Bronchial epithelial cell (primary cell): ENCODE measurements around the gene GDF15. TPM values are rescaled to one million over a fixed set of nuclear protein-coding genes. Genes with fewer than 3 reads are reported as not detected.

Experiments used
- DNase-seq: peaks from one replicate; pipeline ENCODE4 v3.0.0-alpha.2; 2010; ENCODE audit warnings: low read depth
- FAIRE-seq: peaks from 2 replicates; lab custom pipeline; 2011; peaks lifted over from hg19 to GRCh38; lab: Jason Lieb, UNC
- H3K27me3 ChIP-seq: 2 replicates; pipeline ENCODE4 v1.5.1; 2011; ENCODE audit warnings: low read length; ENCODE audit not compliant: control insufficient read depth, insufficient read depth
- H3K36me3 ChIP-seq: 2 replicates; pipeline ENCODE4 v1.5.1; 2011; ENCODE audit warnings: low read length; ENCODE audit not compliant: control insufficient read depth, insufficient read depth
- H3K4me3 ChIP-seq: 2 replicates; pipeline ENCODE4 v1.5.1; 2011; ENCODE audit warnings: mild to moderate bottlenecking, low read depth, low read length, control low read depth
- CTCF ChIP-seq: IDR thresholded peaks from 2 replicates; pipeline ENCODE4 v1.5.1; 2011; ENCODE audit warnings: mild to moderate bottlenecking, moderate library complexity, low read length, control low read depth, inconsistent platforms; ENCODE audit not compliant: insufficient read depth, severe bottlenecking
- total RNA-seq: library from RNA; depleted of rRNA; stranded (reverse); fragments of >200 nt; gene quantifications from 2 replicates; pipeline ENCODE4 v1.2.1, GENCODE V29; 2014

GDF15 gene
- total RNA-seq, 1 donor from 2014 or later: 123 TPM

DNA sequence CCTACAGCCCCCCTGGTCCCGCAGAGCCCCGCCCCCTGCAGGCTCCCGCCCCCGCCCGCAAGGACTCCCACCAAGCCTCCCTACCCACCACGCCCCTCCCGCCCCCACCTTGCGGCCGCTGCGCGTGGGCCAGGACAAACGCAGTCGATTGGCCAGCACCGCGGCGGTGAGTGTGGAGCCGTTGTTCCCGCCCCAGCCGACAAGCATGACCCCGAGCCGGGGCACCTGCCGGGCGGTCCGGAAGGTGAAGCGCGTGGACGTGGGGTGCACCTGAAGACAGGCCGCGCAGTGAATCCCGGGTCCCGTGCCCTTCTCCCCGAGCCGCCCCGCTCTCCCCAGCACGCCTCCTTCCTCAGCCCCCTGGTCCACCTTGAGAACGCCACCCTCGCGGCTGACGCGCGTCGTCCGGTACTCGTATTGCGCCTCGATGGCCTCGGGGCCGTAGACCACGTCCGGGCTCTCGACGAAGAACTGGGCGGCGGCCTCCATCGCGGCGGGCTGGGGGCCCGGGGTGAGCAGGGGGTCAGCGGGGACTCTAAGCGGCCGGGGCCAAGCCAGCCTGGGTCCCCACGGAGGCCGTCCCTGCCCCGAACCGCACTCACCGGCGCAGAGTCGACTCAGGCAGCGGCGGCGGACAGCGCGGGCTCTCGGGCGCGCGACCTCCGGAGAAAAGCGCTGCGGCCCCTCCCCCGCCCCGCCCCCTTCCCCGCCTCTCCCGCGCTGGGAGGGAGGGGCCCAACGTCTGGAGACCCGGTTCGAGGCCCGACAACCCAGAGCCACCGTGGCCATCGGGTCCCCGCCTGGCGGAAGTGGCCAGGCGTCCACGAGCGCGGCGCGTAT is 51.8 kb downstream of the GDF15 start, which contains the start of gene ISYNA1:
Gene ISYNA1 (minus strand): TSS at position 643 of the 840 bp plus-strand sequence. CDS start 154 bp downstream, at position 489.
- DNase-seq (no peak), FAIRE-seq (no peak)
- peak within 1 kb of the TSS; percentile 59 for H3K4me3 ChIP-seq
- TF ChIP-seq CTCF: no peak
- H3K27me3 ChIP-seq: no peaks in the 10 kb centered on the region
- no peaks in the 10 kb centered on the region for H3K36me3 ChIP-seq

- Histone ChIP-seq H3K27me3 (no peaks in the 10 kb centered on the region), H3K4me3 (peak overlapping the region; percentile 59), H3K36me3 (peaks cover 2% of the 10 kb centered on the region)
- no peak for FAIRE-seq
- TF ChIP-seq CTCF: no peak
- DNase-seq: peak; percentile 49
These were observed 52.5 kb downstream of the GDF15 start for GRCh38 chr19:18438331-18439024.

Other genes with a start within 250 kb of the GDF15 start
- gene PIK3R2, start 233.0 kb upstream of the GDF15 start, total RNA-seq: 2.6 and 4.0 TPM in 2 replicates
- gene IFI30, start 212.3 kb upstream of the GDF15 start, total RNA-seq: 17.6 and 20.6 TPM in 2 replicates
- gene MPV17L2, start 192.9 kb upstream of the GDF15 start, total RNA-seq: 8.7 and 9.5 TPM in 2 replicates
- 0.53 and 1.0 TPM in 2 replicates for gene RAB3A, start 182.1 kb upstream of the GDF15 start, total RNA-seq
- 0.26 and 0.38 TPM in 2 replicates for gene PDE4C, start 159.7 kb upstream of the GDF15 start, total RNA-seq
- under 0.01 TPM in 1 of 2 replicates, not detected in the other for gene IQCN, start 111.7 kb upstream of the GDF15 start, total RNA-seq
- 54.0 and 89.0 TPM in 2 replicates for gene JUND, start 104.5 kb upstream of the GDF15 start, total RNA-seq
- 208 and 260 TPM in 2 replicates for gene LSM4, start 63.1 kb upstream of the GDF15 start, total RNA-seq
- 8.2 and 12.6 TPM in 2 replicates for gene PGPEP1, start 45.6 kb upstream of the GDF15 start, total RNA-seq
- under 0.01 TPM in 1 of 2 replicates, not detected in the other for gene LRRC25, start 11.5 kb downstream of the GDF15 start, total RNA-seq
- 13.2 and 17.1 TPM in 2 replicates for gene SSBP4, start 33.2 kb downstream of the GDF15 start, total RNA-seq
- 6.7 and 15.3 TPM in 2 replicates for gene ISYNA1, start 52.0 kb downstream of the GDF15 start, total RNA-seq
- gene ELL, start 135.9 kb downstream of the GDF15 start, total RNA-seq: 9.7 and 13.8 TPM in 2 replicates
- gene FKBP8, start 157.4 kb downstream of the GDF15 start, total RNA-seq: 142 and 218 TPM in 2 replicates
- gene KXD1, start 171.7 kb downstream of the GDF15 start, total RNA-seq: 47.7 and 50.2 TPM in 2 replicates
- gene UBA52, start 185.7 kb downstream of the GDF15 start, total RNA-seq: 586 and 964 TPM in 2 replicates
- 26.1 and 45.4 TPM in 2 replicates for gene REX1BD, start 202.6 kb downstream of the GDF15 start, total RNA-seq
- 0.26 and 0.64 TPM in 2 replicates for gene CRLF1, start 220.6 kb downstream of the GDF15 start, total RNA-seq
- 0.13 and 0.79 TPM in 2 replicates for gene TMEM59L, start 226.7 kb downstream of the GDF15 start, total RNA-seq